ENCODE measurements around the gene ZFAND3. TPM values are rescaled to one million over a fixed set of nuclear protein-coding genes. Genes with fewer than 3 reads are reported as not detected.

ZFAND3 gene
- polyA plus RNA-seq, 1 donor (not counting 4 experiments of a cell fraction or from before 2014, with no cell fraction given) = 19.6 TPM

- no peak overlapping the region for H2AFZ ChIP-seq (ENCODE audit: control insufficient read depth, low read length)
- no peaks in the 10 kb centered on the region for H3K4me1 ChIP-seq (ENCODE audit: control insufficient read depth, extremely low read depth, insufficient read depth, low read length)
- H3K9me1 ChIP-seq (ENCODE audit: control insufficient read depth, extremely low read depth, insufficient read depth, low read length) = no peaks in the 10 kb centered on the region
- H3K79me2 ChIP-seq (ENCODE audit: control insufficient read depth, insufficient read depth, low read length) = no peaks in the 10 kb centered on the region
- DNase-seq (ENCODE audit: low read depth, low spot score) (no peak), FAIRE-seq (no peak)
- H4K20me1 ChIP-seq (ENCODE audit: control insufficient read depth, extremely low read depth, insufficient read depth, low read length) = no peaks in the 10 kb centered on the region
- no peak overlapping the region for H3K27ac ChIP-seq (ENCODE audit: control insufficient read depth, insufficient read depth, low read length)
- H3K9me3 ChIP-seq (ENCODE audit: control insufficient read depth, low read depth, low read length) = no peaks in the 10 kb centered on the region
- H3K36me3 ChIP-seq (ENCODE audit: control insufficient read depth in 2 of 2, extremely low read depth in 1 of 2, insufficient read depth in 2 of 2, low read length in 2 of 2) = no peaks in the 10 kb centered on the region
- H3K4me2 ChIP-seq (ENCODE audit: control insufficient read depth, extremely low read depth, insufficient read depth, low read depth, low read length) = no peak overlapping the region
- TF ChIP-seq EZH2 (IDR thresholded peaks at IDR 0.05; ENCODE audit: low read length) (no peak), CTCF (optimal IDR thresholded peaks at IDR 0.05 in 1 of 3, IDR thresholded peaks at IDR 0.05 in 1 of 3, conservative IDR thresholded peaks at IDR 0.05 in 1 of 3; ENCODE audit: extremely low read depth in 1 of 3, insufficient read depth in 2 of 3, low read length in 3 of 3) (no peak)
- no peak overlapping the region for H3K4me3 ChIP-seq (ENCODE audit: control insufficient read depth in 2 of 3, extremely low read depth in 1 of 3, insufficient read depth in 2 of 3, low read depth in 1 of 3, low read length in 3 of 3)
- H3K9ac ChIP-seq (ENCODE audit: control insufficient read depth, extremely low read depth, insufficient read depth, low read length) = no peak overlapping the region
- dilution Hi-C loops (cut with MboI; ENCODE audit: extremely low pct_ligation_motif_present, low sequenced_read_pairs) = no loop called here
- no peaks in the 10 kb centered on the region for H3K27me3 ChIP-seq (ENCODE audit: control insufficient read depth, extremely low read depth, insufficient read depth, low read length)
Observed at GRCh38 chr6:38193051-38193450, 373.5 kb downstream of the ZFAND3 start.

- H3K9me1 ChIP-seq (ENCODE audit: control insufficient read depth, extremely low read depth, insufficient read depth, low read length) = no peaks in the 10 kb centered on the region
- dilution Hi-C loops (cut with MboI; ENCODE audit: extremely low pct_ligation_motif_present, low sequenced_read_pairs) = no loop called here
- no peaks in the 10 kb centered on the region for H4K20me1 ChIP-seq (ENCODE audit: control insufficient read depth, extremely low read depth, insufficient read depth, low read length)
- no peak overlapping the region for H3K4me3 ChIP-seq (ENCODE audit: control insufficient read depth in 2 of 3, extremely low read depth in 1 of 3, insufficient read depth in 2 of 3, low read depth in 1 of 3, low read length in 3 of 3)
- H3K36me3 ChIP-seq (ENCODE audit: control insufficient read depth in 2 of 2, extremely low read depth in 1 of 2, insufficient read depth in 2 of 2, low read length in 2 of 2) = no peaks in the 10 kb centered on the region
- no peaks in the 10 kb centered on the region for H3K79me2 ChIP-seq (ENCODE audit: control insufficient read depth, insufficient read depth, low read length)
- FAIRE-seq (no peak), DNase-seq (ENCODE audit: low read depth, low spot score) (no peak)
- no peak for TF ChIP-seq EZH2 (IDR thresholded peaks at IDR 0.05; ENCODE audit: low read length)
- H3K27ac ChIP-seq (ENCODE audit: control insufficient read depth, insufficient read depth, low read length) = no peak overlapping the region
- H3K9ac ChIP-seq (ENCODE audit: control insufficient read depth, extremely low read depth, insufficient read depth, low read length) = no peak overlapping the region
- H3K4me2 ChIP-seq (ENCODE audit: control insufficient read depth, extremely low read depth, insufficient read depth, low read depth, low read length) = no peak overlapping the region
- no peaks in the 10 kb centered on the region for H3K27me3 ChIP-seq (ENCODE audit: control insufficient read depth, extremely low read depth, insufficient read depth, low read length)
- H3K9me3 ChIP-seq (ENCODE audit: control insufficient read depth, low read depth, low read length) = no peaks in the 10 kb centered on the region
- no peaks in the 10 kb centered on the region for H3K4me1 ChIP-seq (ENCODE audit: control insufficient read depth, extremely low read depth, insufficient read depth, low read length)
- no peak overlapping the region for H2AFZ ChIP-seq (ENCODE audit: control insufficient read depth, low read length)
Observed at GRCh38 chr6:38193481-38194281, 374.2 kb downstream of the ZFAND3 start.

- no peak overlapping the region for H3K9ac ChIP-seq (ENCODE audit: control insufficient read depth, extremely low read depth, insufficient read depth, low read length)
- H4K20me1 ChIP-seq (ENCODE audit: control insufficient read depth, extremely low read depth, insufficient read depth, low read length) = no peaks in the 10 kb centered on the region
- no peaks in the 10 kb centered on the region for H3K36me3 ChIP-seq (ENCODE audit: control insufficient read depth in 2 of 2, extremely low read depth in 1 of 2, insufficient read depth in 2 of 2, low read length in 2 of 2)
- no peak overlapping the region for H2AFZ ChIP-seq (ENCODE audit: control insufficient read depth, low read length)
- H3K27me3 ChIP-seq (ENCODE audit: control insufficient read depth, extremely low read depth, insufficient read depth, low read length) = no peaks in the 10 kb centered on the region
- dilution Hi-C loops (cut with MboI; ENCODE audit: extremely low pct_ligation_motif_present, low sequenced_read_pairs) = no loop called here
- no peaks in the 10 kb centered on the region for H3K9me3 ChIP-seq (ENCODE audit: control insufficient read depth, low read depth, low read length)
- H3K27ac ChIP-seq (ENCODE audit: control insufficient read depth, insufficient read depth, low read length) = no peak overlapping the region
- no peaks in the 10 kb centered on the region for H3K9me1 ChIP-seq (ENCODE audit: control insufficient read depth, extremely low read depth, insufficient read depth, low read length)
- DNase-seq (ENCODE audit: low read depth, low spot score) (no peak), FAIRE-seq (no peak)
- H3K79me2 ChIP-seq (ENCODE audit: control insufficient read depth, insufficient read depth, low read length) = no peaks in the 10 kb centered on the region
- H3K4me2 ChIP-seq (ENCODE audit: control insufficient read depth, extremely low read depth, insufficient read depth, low read depth, low read length) = no peak overlapping the region
- H3K4me1 ChIP-seq (ENCODE audit: control insufficient read depth, extremely low read depth, insufficient read depth, low read length) = no peaks in the 10 kb centered on the region
- no peak overlapping the region for H3K4me3 ChIP-seq (ENCODE audit: control insufficient read depth in 2 of 3, extremely low read depth in 1 of 3, insufficient read depth in 2 of 3, low read depth in 1 of 3, low read length in 3 of 3)
- no peak for TF ChIP-seq CTCF (optimal IDR thresholded peaks at IDR 0.05 in 1 of 3, IDR thresholded peaks at IDR 0.05 in 1 of 3, conservative IDR thresholded peaks at IDR 0.05 in 1 of 3; ENCODE audit: extremely low read depth in 1 of 3, insufficient read depth in 2 of 3, low read length in 3 of 3)
- no peak for TF ChIP-seq EZH2 (IDR thresholded peaks at IDR 0.05; ENCODE audit: low read length)
Observed at GRCh38 chr6:38194282-38194572, 374.7 kb downstream of the ZFAND3 start.

All from keratinocyte (primary cell).